Thyroid gland (tissue), 4 donors: Measurements from ENCODE around the gene LIN7A.

ENCODE experiments used
- POLR2A ChIP-seq, 2 donors: fragments of 450-650 bp; IDR thresholded peaks; one replicate each; pipeline ENCODE4 v1.6.1; 2017; ENCODE audit warnings: antibody characterized with exemption in 2 of 2, mild to moderate bottlenecking in 2 of 2, moderate library complexity in 1 of 2
- TF ChIP-seq, protein P1 (sequence below), 6 experiments: fragments of 200-600 bp in 3 of 6; fragments of 450-650 bp in 3 of 6; sonication (generic) in 3 of 6; IDR thresholded peaks; one replicate each; pipeline ENCODE4 v1.5.1; 2016 to 2019; ENCODE audit warnings: antibody characterized with exemption in 6 of 6, mild to moderate bottlenecking in 2 of 6, inconsistent platforms in 1 of 6, moderate library complexity in 1 of 6

DNA sequence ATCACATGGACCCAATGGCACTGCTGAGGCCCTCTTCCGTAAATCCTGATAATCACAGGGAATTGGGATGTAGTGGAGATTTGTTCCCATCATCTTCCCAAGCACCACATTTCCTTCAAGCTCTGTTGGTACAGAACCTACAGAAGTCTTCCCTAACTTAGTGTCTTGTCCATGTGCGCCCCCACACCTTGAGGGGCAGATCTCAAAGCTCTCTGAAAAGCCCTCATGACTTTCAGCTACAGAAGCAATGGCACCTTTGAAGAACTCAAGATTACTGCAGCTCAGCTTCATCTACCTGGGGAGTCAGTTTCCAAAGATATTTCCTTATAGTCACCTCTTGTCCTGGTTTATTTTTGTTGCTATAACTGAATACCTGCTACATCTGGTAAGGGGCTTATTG lies 166.8 kb downstream of the LIN7A start:
- no peak for TF ChIP-seq POLR2A (IDR thresholded peaks at IDR 0.05)
- TF ChIP-seq, protein P1, sequence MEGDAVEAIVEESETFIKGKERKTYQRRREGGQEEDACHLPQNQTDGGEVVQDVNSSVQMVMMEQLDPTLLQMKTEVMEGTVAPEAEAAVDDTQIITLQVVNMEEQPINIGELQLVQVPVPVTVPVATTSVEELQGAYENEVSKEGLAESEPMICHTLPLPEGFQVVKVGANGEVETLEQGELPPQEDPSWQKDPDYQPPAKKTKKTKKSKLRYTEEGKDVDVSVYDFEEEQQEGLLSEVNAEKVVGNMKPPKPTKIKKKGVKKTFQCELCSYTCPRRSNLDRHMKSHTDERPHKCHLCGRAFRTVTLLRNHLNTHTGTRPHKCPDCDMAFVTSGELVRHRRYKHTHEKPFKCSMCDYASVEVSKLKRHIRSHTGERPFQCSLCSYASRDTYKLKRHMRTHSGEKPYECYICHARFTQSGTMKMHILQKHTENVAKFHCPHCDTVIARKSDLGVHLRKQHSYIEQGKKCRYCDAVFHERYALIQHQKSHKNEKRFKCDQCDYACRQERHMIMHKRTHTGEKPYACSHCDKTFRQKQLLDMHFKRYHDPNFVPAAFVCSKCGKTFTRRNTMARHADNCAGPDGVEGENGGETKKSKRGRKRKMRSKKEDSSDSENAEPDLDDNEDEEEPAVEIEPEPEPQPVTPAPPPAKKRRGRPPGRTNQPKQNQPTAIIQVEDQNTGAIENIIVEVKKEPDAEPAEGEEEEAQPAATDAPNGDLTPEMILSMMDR (IDR thresholded peaks at IDR 0.05) = no peak
